Epithelial cell of proximal tubule (primary cell): Measurements from ENCODE around the gene GADD45GIP1. TPM values are rescaled to one million over a fixed set of nuclear protein-coding genes. Genes with fewer than 3 reads are reported as not detected.

ENCODE experiments used
- DNase-seq: peaks from one replicate; pipeline ENCODE4 v3.0.0-alpha.2; 2011; ENCODE audit warnings: low read depth
- H3K4me3 ChIP-seq: 2 replicates; pipeline ENCODE4 v1.5.1; 2011; ENCODE audit warnings: low read depth, mild to moderate bottlenecking, low read length
- total RNA-seq: library from RNA; depleted of rRNA; stranded (reverse); fragments of >200 nt; gene quantifications from 2 replicates; pipeline ENCODE4 v1.2.3, GENCODE V29; 2015
- TF ChIP-seq, protein P1 (sequence below): conservative IDR thresholded peaks from 2 replicates; pipeline ENCODE4 v1.5.1; 2012; ENCODE audit warnings: low read depth, mild to moderate bottlenecking, low read length

The GADD45GIP1 gene
- total RNA-seq, 1 donor from 2014 or later = 87.2 TPM

DNA sequence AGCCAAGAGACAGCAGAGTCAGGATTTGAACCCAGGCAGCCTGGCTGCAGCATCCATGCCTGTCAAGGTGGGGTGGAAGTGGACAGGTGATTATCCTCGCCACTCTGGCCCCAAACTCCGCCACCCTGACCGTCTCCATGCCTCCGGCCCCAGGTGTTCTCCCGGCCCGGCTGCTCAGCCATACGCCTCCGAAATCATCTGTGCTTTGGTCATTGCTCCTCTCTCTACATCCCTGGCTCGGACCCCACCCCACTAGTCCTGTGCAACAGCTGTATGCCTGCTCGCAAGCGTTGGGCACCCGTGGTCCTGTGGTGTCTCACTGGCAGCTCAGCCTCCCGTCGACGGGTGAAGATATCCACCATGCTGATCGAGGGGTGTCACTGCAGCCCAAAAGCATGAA lies 16.2 kb upstream of the GADD45GIP1 start:
- H3K4me3 ChIP-seq = no peak overlapping the region
- DNase-seq = no peak
- TF ChIP-seq, protein P1, sequence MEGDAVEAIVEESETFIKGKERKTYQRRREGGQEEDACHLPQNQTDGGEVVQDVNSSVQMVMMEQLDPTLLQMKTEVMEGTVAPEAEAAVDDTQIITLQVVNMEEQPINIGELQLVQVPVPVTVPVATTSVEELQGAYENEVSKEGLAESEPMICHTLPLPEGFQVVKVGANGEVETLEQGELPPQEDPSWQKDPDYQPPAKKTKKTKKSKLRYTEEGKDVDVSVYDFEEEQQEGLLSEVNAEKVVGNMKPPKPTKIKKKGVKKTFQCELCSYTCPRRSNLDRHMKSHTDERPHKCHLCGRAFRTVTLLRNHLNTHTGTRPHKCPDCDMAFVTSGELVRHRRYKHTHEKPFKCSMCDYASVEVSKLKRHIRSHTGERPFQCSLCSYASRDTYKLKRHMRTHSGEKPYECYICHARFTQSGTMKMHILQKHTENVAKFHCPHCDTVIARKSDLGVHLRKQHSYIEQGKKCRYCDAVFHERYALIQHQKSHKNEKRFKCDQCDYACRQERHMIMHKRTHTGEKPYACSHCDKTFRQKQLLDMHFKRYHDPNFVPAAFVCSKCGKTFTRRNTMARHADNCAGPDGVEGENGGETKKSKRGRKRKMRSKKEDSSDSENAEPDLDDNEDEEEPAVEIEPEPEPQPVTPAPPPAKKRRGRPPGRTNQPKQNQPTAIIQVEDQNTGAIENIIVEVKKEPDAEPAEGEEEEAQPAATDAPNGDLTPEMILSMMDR = no peak

DNA sequence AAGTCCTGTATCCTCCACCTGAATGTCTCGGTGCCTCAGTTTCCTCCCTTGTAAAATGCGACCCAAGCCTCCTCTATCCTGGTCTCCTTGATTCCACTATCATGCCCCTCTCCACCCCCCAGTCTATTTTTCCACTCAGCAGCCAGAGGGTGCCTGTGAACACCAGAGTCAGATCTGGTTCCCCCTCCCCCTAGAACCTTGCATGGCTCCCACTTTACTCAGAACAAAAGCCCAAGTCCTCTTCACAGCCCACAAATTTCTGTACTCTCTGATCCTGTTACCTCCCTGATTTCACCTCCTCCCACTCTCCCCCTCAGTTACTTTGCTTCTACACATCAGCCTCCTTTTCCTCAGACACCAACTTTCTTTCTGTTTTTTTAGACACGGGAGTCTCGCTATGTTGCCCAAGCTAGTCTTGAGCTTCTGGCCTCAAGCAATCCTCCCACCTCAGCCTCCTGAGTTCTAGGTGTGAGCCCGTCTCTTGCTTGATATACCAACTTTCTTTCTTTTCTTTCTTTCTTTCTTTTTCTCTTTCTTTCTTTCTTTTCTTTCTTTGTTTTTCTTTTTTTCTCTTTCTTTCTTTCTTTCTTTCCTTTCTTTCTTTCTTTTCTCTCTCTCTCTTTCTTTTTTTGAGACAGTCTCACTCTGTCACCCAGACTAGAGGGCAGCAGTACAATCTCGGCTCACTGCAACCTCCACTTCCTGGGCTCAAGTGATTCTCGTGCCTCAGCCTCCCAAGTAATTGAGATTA lies 13.2 kb upstream of the GADD45GIP1 start:
- no peak for DNase-seq
- TF ChIP-seq, protein P1 = no peak
- H3K4me3 ChIP-seq = no peak overlapping the region

DNA sequence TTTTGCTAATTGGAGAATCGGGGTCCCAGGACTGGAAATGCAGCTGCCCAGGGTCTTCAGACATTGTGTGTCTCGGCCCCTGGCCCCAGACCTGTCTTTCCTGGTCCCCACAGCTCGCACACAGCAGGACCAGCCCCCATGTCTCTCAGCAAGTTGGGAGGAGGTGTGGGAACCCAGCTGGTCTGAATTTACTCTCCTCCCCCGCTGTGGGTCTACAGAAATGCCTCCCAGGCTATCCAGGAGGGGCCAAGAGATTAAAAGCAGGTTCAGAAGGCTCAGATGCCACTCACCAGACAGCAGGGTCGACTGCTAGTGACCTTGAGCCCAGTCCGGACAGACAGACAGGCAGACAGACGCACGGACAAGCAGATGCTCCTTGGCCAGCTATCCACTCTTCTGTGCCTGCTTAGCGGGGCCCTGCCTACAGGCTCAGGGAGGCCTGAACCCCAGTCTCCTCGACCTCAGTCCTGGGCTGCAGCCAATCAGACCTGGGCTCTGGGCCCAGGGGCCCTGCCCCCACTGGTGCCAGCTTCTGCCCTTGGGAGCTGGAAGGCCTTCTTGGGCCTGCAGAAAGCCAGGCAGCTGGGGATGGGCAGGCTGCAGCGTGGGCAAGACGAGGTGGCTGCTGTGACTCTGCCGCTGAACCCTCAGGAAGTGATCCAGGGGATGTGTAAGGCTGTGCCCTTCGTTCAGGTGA lies 12.4 kb upstream of the GADD45GIP1 start, which contains the start of gene DAND5:
DAND5 (plus strand) TSS at position 285 of the 697 bp plus-strand sequence; CDS start at position 370, 85 bp downstream.
- no peak within 1 kb of the TSS for H3K4me3 ChIP-seq
- DNase-seq = no peak
- TF ChIP-seq, protein P1 = no peak

DNA sequence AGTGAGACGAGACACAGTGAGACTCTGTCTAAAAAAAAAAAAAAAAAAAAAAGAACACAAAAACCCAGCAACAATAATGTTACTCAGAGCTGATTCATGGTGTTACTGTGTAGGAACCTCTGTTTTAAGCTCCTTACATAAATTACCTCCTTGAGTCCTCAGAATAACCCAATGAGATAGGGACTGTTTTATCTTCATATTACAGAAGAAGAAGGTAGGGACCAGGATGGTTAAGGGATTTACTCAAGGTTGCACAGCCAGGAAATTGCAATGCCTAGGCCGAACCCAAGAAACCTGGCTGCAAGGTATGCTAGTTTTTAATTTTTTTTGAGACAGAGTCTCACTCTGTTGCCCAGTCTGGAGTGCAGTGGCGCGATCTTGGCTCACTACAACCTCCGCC lies 10.9 kb upstream of the GADD45GIP1 start:
- H3K4me3 ChIP-seq = no peak overlapping the region
- TF ChIP-seq, protein P1 = no peak
- DNase-seq = no peak

DNA sequence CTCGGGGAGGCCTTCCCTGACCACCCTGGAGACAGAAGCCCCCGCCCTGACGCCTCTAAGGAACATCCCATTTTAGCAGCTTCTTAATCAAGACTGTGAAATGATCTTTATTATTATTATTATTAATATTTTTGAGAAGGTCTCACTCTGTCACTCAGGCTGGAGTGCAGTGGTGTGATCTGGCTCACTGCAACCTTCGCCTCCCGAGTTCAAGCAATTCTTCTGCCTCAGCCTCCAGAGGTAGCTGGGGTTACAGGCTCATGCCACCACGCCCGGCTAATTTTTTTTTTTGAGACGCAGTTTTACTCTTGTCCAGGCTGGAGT lies 8.8 kb upstream of the GADD45GIP1 start:
- DNase-seq = no peak
- peak overlapping the region; percentile 68 for H3K4me3 ChIP-seq
- TF ChIP-seq, protein P1 = no peak

DNA sequence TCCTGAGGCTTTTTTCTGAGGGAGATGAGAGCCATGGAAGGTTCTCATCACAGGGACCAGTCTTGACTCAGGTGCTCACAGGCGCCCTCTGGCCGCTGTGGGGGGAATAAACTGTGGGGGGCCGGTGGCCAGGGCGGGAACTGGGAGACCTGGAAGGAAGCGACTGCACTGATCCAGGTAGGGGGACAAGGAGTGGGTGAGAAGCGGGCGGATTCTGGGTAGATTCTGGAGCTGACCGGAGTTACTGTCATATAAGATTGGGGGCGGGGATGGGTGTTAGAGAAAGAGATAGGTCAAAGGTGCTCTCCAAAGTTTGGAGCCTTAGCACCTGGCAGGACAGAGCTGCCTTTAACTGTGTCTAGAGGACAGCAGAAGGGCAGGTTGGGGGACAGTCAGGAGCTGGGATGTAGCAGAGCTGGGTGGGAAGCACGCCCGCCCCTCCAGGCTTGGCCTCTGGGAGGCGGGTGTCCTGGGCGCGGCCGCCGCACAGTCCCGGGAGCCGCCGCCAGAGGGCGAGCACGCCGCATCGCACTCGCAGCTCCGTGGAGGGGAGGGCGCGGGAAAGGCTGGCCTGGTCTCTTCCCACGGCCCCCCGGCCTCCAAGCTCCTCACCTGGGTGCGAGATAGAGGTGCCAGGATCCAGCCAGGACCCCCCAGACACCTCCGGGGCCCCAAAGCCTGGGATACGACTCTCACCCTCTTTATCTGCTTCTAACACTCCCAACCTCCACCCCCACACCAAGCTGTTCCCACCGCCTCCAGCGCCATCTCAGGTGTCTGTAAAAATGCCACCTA lies 8.2 kb upstream of the GADD45GIP1 start:
- peak overlapping the region; percentile 68 for H3K4me3 ChIP-seq
- TF ChIP-seq, protein P1 = peak; percentile 78
- DNase-seq = no peak
